H54 (cell line): ENCODE measurements around the gene SH3BP4.

Experiments
- DNase-seq: peaks from one replicate; pipeline ENCODE4 v3.0.0; 2011; ENCODE audit warnings: low spot score, mixed read lengths; ENCODE audit not compliant: insufficient read length
- FAIRE-seq: peaks from 3 replicates; lab custom pipeline; 2011; peaks lifted over from hg19 to GRCh38; lab: Jason Lieb, UNC
- POLR2A ChIP-seq: IDR thresholded peaks from 2 replicates; pipeline ENCODE4 v1.6.1; 2011; ENCODE audit warnings: low read depth, mild to moderate bottlenecking, low read length

The SH3BP4 gene

GRCh38 chr2:234998404-234999211 lies 46.8 kb downstream of the SH3BP4 start:
- no peak for FAIRE-seq

GRCh38 chr2:234999740-235000425 lies 48.1 kb downstream of the SH3BP4 start:
- DNase-seq = no peak
- FAIRE-seq = no peak
- TF ChIP-seq POLR2A = no peak

More at GRCh38 chr2:234998404-234999211, 46.8 kb downstream of the SH3BP4 start:
- no peak for DNase-seq
- no peak for TF ChIP-seq POLR2A

DNA sequence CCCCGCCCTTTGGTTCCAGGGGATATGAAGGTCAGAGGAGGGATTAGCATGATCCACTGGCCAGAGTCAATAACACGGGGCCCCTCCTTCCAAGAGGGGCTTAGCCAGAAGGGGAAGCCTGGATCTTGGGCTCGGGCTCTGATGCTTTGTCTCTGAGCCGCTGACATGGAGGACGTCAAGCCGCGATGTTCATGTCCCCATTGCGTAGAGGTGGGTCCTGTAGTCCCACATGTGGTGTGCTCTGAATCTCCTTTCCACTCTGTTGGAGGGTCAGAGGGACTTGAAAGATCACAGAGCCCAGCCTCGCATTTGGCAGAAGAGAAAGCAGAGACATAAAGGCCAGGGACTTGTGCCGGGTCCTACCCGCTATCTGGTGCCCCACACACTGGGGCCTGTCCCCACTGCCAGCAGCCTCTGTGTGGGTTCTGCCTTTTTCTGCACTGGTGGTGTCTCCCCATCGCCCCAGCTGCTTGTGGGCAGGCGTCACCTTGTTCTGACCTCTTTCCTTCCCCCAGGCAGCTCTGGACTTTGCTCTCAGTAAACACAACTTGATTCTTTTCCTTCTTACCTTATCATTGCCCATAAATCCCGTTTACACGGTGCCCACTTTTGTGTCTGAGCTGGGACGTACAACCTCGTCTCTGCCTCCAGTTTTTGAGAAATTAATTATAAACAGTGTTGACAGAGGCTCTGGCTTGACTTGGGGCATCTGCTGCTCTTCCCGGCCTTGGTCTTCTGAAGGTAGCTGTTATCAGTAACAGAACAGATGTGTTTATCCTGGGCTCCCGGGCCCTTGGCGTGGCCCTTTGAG lies 48.8 kb downstream of the SH3BP4 start:
- DNase-seq (no peak), FAIRE-seq (no peak)
- no peak for TF ChIP-seq POLR2A

GRCh38 chr2:235001237-235002133 lies 49.7 kb downstream of the SH3BP4 start:
- no peak for FAIRE-seq
- DNase-seq = no peak
- TF ChIP-seq POLR2A = no peak

DNA sequence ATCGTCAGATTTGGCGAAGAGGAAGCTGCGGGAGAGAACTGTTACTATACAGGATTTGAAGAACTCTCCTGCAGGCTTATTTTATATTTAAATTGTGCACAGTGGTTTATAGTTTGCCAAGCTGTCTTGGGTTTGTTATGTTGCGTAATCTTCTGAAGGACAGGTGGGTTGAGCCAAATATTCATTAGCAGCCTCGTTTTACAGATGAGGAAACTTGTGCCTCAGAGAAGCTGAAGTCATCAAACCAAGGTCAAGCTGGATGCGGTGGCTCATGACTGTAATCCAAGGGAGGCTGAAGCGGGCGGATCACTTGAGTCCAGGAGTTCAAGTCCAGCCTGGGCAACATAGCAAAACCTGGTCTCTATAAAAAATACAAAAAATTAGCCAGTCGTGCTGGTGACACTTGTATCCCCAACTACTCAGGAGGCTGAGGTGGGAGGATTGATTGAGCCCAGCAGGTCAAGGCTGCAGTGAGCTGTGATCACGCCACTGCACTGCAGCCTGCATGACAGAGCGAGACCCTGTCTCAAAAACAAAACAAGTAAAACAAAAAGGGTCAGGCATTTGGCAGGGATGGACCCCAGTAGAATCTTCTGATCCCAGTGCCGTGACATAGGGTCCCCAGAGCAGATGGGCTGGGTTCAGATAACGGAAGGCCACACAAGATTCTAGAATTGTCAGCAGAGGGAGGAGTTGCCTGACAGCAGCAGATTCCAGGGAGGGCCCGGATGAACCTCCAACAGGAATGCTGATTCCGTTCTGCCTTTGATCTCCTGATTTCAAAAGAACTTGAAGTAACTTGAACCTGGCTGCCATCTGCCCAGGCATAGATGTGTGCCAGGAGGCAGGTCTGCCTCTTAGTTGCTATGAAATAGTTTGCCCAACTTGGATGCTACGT lies 50.6 kb downstream of the SH3BP4 start:
- TF ChIP-seq POLR2A = no peak
- DNase-seq (no peak), FAIRE-seq (no peak)

- no peak for FAIRE-seq
- no peak for DNase-seq
- TF ChIP-seq POLR2A = no peak
Measured at GRCh38 chr2:235003096-235003775, 51.4 kb downstream of the SH3BP4 start.

GRCh38 chr2:235004329-235004903 lies 52.6 kb downstream of the SH3BP4 start:
- TF ChIP-seq POLR2A = no peak
- FAIRE-seq (no peak), DNase-seq (no peak)

GRCh38 chr2:235005023-235005422 lies 53.2 kb downstream of the SH3BP4 start:
- no peak for TF ChIP-seq POLR2A
- no peak for FAIRE-seq
- no peak for DNase-seq

DNA sequence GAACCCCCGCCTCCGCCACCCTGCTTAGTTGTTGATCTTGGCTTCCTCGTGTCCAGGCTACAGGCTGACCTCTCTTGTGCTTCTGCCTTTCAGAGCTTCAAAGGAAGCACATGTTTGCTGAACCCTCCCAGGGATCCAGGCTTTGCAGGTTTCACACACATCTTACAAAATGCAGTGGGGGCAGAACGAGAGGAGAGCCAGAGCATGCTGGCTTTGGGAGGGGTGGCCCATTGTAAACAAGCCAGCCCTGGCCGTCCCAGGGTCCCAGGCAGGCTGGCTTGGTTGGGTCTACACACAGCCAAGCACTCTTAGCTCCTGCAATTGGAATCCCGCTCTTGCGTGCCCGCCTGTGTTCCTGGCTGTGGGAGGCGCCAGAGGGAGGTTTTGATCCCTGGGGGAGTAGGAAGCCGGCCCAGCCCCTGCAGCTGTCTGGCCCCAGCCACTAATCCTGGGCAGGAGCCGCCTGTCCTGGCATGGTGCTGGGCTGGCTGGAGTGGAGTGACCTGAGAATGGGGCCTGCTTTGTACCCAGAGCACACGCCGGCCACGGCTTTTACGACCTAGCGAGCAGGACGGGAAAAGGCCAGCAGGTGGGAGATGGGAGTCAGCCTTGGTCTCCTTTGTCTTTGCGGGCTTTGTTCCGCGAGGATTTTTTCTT lies 53.9 kb downstream of the SH3BP4 start:
- FAIRE-seq = no peak
- DNase-seq = no peak
- TF ChIP-seq POLR2A = no peak

GRCh38 chr2:235006461-235006860 lies 54.6 kb downstream of the SH3BP4 start:
- DNase-seq (no peak), FAIRE-seq (no peak)
- no peak for TF ChIP-seq POLR2A

DNA sequence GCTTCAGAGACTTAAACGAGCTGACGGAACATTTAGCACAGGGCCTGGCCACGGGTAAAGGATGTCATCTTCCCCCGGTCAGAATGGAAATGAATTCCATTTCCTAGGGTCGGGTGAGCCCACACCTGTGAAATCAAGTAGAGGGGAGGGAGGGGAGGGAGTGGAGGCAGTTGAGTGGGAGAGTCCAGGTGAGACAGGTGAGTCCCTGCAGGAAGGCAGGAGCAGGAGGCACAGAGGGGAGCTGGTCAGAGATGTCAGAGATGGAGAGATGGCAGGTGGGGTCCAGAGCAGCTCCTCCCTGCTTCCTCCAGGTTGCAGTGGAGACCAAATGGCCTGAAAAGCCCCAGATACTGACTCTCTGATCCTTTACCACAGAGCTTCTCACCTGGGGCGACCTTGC lies 55.2 kb downstream of the SH3BP4 start:
- no peak for DNase-seq
- no peak for FAIRE-seq
- no peak for TF ChIP-seq POLR2A
